ENCODE data around the gene JDP2. TPM values are rescaled to one million over a fixed set of nuclear protein-coding genes. Genes with fewer than 3 reads are reported as not detected.

The JDP2 gene
- total RNA-seq, 2 donors from 2014 or later: 16.8 to 17.9 TPM

- ATAC-seq: no peak
- no peaks in the 10 kb centered on the region for H3K9me3 ChIP-seq
- H3K27me3 ChIP-seq: no peaks in the 10 kb centered on the region
- TF ChIP-seq POLR2A (IDR thresholded peaks at IDR 0.05): no peak
- TF ChIP-seq, protein P1, sequence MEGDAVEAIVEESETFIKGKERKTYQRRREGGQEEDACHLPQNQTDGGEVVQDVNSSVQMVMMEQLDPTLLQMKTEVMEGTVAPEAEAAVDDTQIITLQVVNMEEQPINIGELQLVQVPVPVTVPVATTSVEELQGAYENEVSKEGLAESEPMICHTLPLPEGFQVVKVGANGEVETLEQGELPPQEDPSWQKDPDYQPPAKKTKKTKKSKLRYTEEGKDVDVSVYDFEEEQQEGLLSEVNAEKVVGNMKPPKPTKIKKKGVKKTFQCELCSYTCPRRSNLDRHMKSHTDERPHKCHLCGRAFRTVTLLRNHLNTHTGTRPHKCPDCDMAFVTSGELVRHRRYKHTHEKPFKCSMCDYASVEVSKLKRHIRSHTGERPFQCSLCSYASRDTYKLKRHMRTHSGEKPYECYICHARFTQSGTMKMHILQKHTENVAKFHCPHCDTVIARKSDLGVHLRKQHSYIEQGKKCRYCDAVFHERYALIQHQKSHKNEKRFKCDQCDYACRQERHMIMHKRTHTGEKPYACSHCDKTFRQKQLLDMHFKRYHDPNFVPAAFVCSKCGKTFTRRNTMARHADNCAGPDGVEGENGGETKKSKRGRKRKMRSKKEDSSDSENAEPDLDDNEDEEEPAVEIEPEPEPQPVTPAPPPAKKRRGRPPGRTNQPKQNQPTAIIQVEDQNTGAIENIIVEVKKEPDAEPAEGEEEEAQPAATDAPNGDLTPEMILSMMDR (IDR thresholded peaks at IDR 0.05): no peak
- no peak overlapping the region for H3K27ac ChIP-seq
- intact Hi-C loops (cut with DNase I): loop anchor here (10.0 kb wide), 1 partner anchor 98 kb away; no protein-coding TSS in a partner anchor
- H3K4me1 ChIP-seq: peaks cover 5% of the 10 kb centered on the region
- H3K4me3 ChIP-seq: no peak overlapping the region
- DNase-seq: no peak
- 75 to 81% methylated on average over 2 of the region's 2 CpGs for WGBS, 2 donors
- H3K36me3 ChIP-seq (replicated peaks in 1 of 2; ENCODE audit: insufficient read depth in 1 of 2, low read depth in 2 of 2): no peaks in the 10 kb centered on the region
Measured at GRCh38 chr14:75413013-75413412, 14.8 kb upstream of the JDP2 start.

GRCh38 chr14:75417674-75418073, 10.1 kb upstream of the JDP2 start:
- Histone ChIP-seq H3K9me3 (no peaks in the 10 kb centered on the region), H3K27me3 (no peaks in the 10 kb centered on the region), H3K27ac (no peak overlapping the region), H3K4me1 (peaks cover 14% of the 10 kb centered on the region), H3K36me3 (replicated peaks in 1 of 2; ENCODE audit: insufficient read depth in 1 of 2, low read depth in 2 of 2) (no peaks in the 10 kb centered on the region), H3K4me3 (no peak overlapping the region)
- ATAC-seq (no peak), DNase-seq (no peak)
- intact Hi-C loops (cut with DNase I): loop anchor here (10.0 kb wide), 1 partner anchor 103 kb away; no protein-coding TSS in a partner anchor
- TF ChIP-seq, protein P1 (IDR thresholded peaks at IDR 0.05): no peak
- no peak for TF ChIP-seq POLR2A (IDR thresholded peaks at IDR 0.05)
- 24 to 28% methylated on average over 1 of the region's 1 CpG for WGBS, 2 donors

DNA sequence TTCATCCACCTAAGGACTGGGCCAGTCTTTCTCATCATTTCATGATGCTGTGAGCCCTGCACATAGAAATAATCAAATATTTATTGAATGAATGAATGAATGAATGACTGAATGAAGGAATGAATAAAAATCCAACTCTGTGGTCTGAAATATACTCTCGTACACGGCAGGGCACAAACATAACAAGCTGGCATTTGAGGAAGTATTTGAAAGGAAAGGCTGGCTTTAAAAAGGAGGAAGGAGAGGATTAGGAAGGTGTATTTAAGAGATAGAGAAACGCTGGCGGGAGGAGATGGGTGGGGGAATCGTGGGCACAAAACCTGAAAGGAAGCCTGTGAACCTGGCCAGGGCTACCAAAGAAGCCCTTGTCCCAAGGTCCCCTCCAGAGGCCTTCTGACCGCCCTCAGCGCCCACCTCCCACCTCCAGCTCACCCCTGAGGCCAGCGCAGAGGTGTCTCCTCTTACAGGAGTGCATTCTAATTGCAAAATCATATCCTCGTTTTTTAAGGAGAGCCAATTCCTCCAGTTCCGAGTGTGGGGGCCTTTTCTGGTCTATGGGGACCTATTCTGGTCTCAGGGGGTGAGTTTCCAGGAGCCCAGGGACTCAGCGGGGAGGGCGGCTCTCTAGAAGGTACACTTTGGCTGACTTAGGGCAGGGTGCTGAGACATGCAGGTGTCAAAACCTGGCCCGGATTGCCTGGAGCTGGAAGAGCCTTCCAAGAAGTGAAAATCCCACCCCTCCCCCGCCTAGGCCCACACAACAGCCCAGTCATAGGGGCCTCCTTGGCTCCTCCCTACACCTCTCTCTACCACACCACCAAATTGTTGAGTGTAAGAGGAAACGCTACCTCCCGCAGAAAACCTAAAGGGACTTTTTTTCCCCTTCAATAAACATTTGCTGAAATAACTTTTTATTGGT, 8.7 kb upstream of the JDP2 start:
- no peak overlapping the region for H3K27ac ChIP-seq
- no peaks in the 10 kb centered on the region for H3K27me3 ChIP-seq
- H3K9me3 ChIP-seq: no peaks in the 10 kb centered on the region
- TF ChIP-seq, protein P1 (IDR thresholded peaks at IDR 0.05): no peak
- no peak for TF ChIP-seq POLR2A (IDR thresholded peaks at IDR 0.05)
- peak; percentile 50 to 70 (median 62) for DNase-seq
- H3K4me3 ChIP-seq: no peak overlapping the region
- peaks cover 14% of the 10 kb centered on the region for H3K4me1 ChIP-seq
- intact Hi-C loops (cut with DNase I): loop anchor here (10.0 kb wide), 1 partner anchor 104 kb away; no protein-coding TSS in a partner anchor
- peak; percentile 73 for ATAC-seq
- no peaks in the 10 kb centered on the region for H3K36me3 ChIP-seq (replicated peaks in 1 of 2; ENCODE audit: insufficient read depth in 1 of 2, low read depth in 2 of 2)
- 35 to 59% methylated on average over 14 to 16 of the region's 16 CpGs for WGBS, 2 donors

- TF ChIP-seq, protein P1 (IDR thresholded peaks at IDR 0.05): no peak
- TF ChIP-seq POLR2A (IDR thresholded peaks at IDR 0.05): no peak
- no peaks in the 10 kb centered on the region for H3K36me3 ChIP-seq (replicated peaks in 1 of 2; ENCODE audit: insufficient read depth in 1 of 2, low read depth in 2 of 2)
- H3K27me3 ChIP-seq: no peaks in the 10 kb centered on the region
- H3K4me3 ChIP-seq: no peak overlapping the region
- no peaks in the 10 kb centered on the region for H3K9me3 ChIP-seq
- peaks cover 19% of the 10 kb centered on the region for H3K4me1 ChIP-seq
- no peak overlapping the region for H3K27ac ChIP-seq
- intact Hi-C loops (cut with DNase I): no loop called here
- no peak for DNase-seq
- ATAC-seq: no peak
- 75 to 80% methylated on average over 8 of the region's 8 CpGs for WGBS, 2 donors
Measured at GRCh38 chr14:75422169-75422568, 5.7 kb upstream of the JDP2 start.

All from body of pancreas (tissue), 4 donors.